NCI-H1694 treated with DMSO at 0.1 percent for 48 hours (cell line): ENCODE data around the gene SHC1.

Experiments
- DNase-seq: peaks from one replicate; lab custom pipeline; 2025; lab: John Stamatoyannopoulos, UW

The SHC1 gene

GRCh38 chr1:155008015-155008941, 37.7 kb upstream of the SHC1 start:
- DNase-seq = no peak

GRCh38 chr1:155007251-155007828, 36.8 kb upstream of the SHC1 start:
- DNase-seq = no peak

GRCh38 chr1:155006601-155007101, 36.1 kb upstream of the SHC1 start:
- DNase-seq = peak; percentile 48

- no peak for DNase-seq
These were observed 34.8 kb upstream of the SHC1 start for GRCh38 chr1:155005076-155006011.

- no peak for DNase-seq
These were observed 34.0 kb upstream of the SHC1 start for GRCh38 chr1:155004352-155005075.

GRCh38 chr1:155003766-155004351, 33.3 kb upstream of the SHC1 start:
- DNase-seq = no peak

GRCh38 chr1:155003227-155003765, 32.7 kb upstream of the SHC1 start:
- DNase-seq = no peak

GRCh38 chr1:155002464-155003226, 32.1 kb upstream of the SHC1 start, which contains the start of gene ZBTB7B:
TSS of gene ZBTB7B (plus strand) at chr1:155002802. CDS start at chr1:155014661, 11,859 bp downstream.
- DNase-seq = no peak

- peak; percentile 99 for DNase-seq
These were observed 31.3 kb upstream of the SHC1 start for GRCh38 chr1:155001675-155002463.

GRCh38 chr1:155001425-155001674, 30.8 kb upstream of the SHC1 start:
- peak; percentile 82 for DNase-seq

- DNase-seq = peak; percentile 91
These were observed 30.3 kb upstream of the SHC1 start for GRCh38 chr1:155000726-155001424.

GRCh38 chr1:155000411-155000725, 29.8 kb upstream of the SHC1 start:
- peak; percentile 88 for DNase-seq

- peak; percentile 57 for DNase-seq
These were observed 29.2 kb upstream of the SHC1 start for GRCh38 chr1:154999571-155000410.

GRCh38 chr1:154998818-154999570, 28.4 kb upstream of the SHC1 start:
- peak; percentile 93 for DNase-seq

GRCh38 chr1:154998201-154998780, 27.7 kb upstream of the SHC1 start:
- DNase-seq = no peak

- DNase-seq = no peak
These were observed 26.6 kb upstream of the SHC1 start for GRCh38 chr1:154996966-154997701.
